GM12878 (cell line): Measurements from ENCODE around the gene FNTB.

Experiments
- EZH2 ChIP-seq: IDR thresholded peaks from 2 replicates; pipeline ENCODE4 v1.6.1; 2012; ENCODE audit warnings: low read depth, mild to moderate bottlenecking, control low read depth, inconsistent platforms, low read length, borderline replicate concordance; ENCODE audit not compliant: control insufficient read depth
- KAT2A ChIP-seq: conservative IDR thresholded peaks from 2 replicates; pipeline ENCODE4 v1.6.1; 2011; ENCODE audit warnings: low read depth, low read length; ENCODE audit not compliant: control insufficient read depth
- NFIC ChIP-seq: IDR thresholded peaks from 2 replicates; pipeline ENCODE4 v1.6.1; 2012; ENCODE audit warnings: low read depth, mild to moderate bottlenecking, inconsistent platforms, low read length, moderate library complexity
- NR2F1 ChIP-seq: fragments of 450-650 bp; conservative IDR thresholded peaks from 2 replicates; pipeline ENCODE4 v1.6.1; 2017; ENCODE audit warnings: mild to moderate bottlenecking
- PML ChIP-seq: IDR thresholded peaks from 2 replicates; pipeline ENCODE4 v1.6.1; 2012; ENCODE audit warnings: low read length, inconsistent platforms
- RAD21 ChIP-seq: IDR thresholded peaks from 2 replicates; pipeline ENCODE4 v1.6.1; 2011; ENCODE audit warnings: mild to moderate bottlenecking, low read depth, low read length, moderate library complexity; ENCODE audit not compliant: insufficient read depth
- RCOR1 ChIP-seq: conservative IDR thresholded peaks from 2 replicates; pipeline ENCODE4 v1.6.1; 2012; ENCODE audit warnings: low read depth, low read length, improper control_type of control experiment
- TF ChIP-seq, protein P1 (sequence below), 3 experiments: IDR thresholded peaks in 2 of 3; conservative IDR thresholded peaks in 1 of 3; 2 replicates each; pipeline ENCODE4 v1.5.1; 2011; ENCODE audit warnings: low read depth in 3 of 3, low read length in 3 of 3, mild to moderate bottlenecking in 3 of 3, control low read depth in 2 of 3, moderate library complexity in 2 of 3, inconsistent platforms in 1 of 3, mixed read lengths in 1 of 3; ENCODE audit not compliant: control insufficient read depth in 2 of 3, insufficient read depth in 1 of 3; ENCODE audit errors: extremely low read depth in 1 of 3
- TF ChIP-seq, protein P2 (sequence below): IDR thresholded peaks from 2 replicates; pipeline ENCODE4 v1.6.1; 2012; ENCODE audit warnings: low read length, inconsistent platforms
- TF ChIP-seq, protein P3 (sequence below): IDR thresholded peaks from 2 replicates; pipeline ENCODE4 v1.6.1; 2012; ENCODE audit warnings: mild to moderate bottlenecking, low read depth, low read length

DNA sequence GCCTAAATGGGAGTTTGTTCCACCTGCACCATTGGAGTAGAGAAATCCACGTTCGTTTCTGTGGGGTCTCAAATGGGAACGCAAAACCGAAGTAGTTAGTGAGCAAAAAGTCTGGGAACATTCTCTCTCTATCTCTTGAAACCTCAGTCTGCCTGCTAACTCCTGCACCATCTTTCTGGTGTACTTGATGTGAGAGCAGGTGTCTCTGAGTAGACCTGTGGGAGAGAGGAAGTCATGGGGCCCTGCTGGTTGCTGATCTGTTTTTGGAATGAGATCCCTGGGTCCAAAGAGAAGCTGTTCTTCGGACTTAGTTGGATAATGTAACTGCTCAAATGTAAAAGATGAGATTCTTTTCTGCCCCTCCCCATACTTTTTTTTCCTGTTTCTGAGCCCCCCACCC is 58.3 kb downstream of the FNTB start:
- TF ChIP-seq, protein P1, sequence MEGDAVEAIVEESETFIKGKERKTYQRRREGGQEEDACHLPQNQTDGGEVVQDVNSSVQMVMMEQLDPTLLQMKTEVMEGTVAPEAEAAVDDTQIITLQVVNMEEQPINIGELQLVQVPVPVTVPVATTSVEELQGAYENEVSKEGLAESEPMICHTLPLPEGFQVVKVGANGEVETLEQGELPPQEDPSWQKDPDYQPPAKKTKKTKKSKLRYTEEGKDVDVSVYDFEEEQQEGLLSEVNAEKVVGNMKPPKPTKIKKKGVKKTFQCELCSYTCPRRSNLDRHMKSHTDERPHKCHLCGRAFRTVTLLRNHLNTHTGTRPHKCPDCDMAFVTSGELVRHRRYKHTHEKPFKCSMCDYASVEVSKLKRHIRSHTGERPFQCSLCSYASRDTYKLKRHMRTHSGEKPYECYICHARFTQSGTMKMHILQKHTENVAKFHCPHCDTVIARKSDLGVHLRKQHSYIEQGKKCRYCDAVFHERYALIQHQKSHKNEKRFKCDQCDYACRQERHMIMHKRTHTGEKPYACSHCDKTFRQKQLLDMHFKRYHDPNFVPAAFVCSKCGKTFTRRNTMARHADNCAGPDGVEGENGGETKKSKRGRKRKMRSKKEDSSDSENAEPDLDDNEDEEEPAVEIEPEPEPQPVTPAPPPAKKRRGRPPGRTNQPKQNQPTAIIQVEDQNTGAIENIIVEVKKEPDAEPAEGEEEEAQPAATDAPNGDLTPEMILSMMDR (IDR thresholded peaks at IDR 0.05 in 2 of 3, conservative IDR thresholded peaks at IDR 0.05 in 1 of 3; ENCODE audit: control insufficient read depth in 2 of 3, extremely low read depth in 1 of 3, insufficient read depth in 1 of 3, low read depth in 3 of 3, low read length in 3 of 3): no peak
- TF ChIP-seq PML (no peak), RCOR1 (no peak), NFIC (no peak), KAT2A (no peak), RAD21 (no peak), EZH2 (no peak), NR2F1 (no peak)
- TF ChIP-seq, protein P2, sequence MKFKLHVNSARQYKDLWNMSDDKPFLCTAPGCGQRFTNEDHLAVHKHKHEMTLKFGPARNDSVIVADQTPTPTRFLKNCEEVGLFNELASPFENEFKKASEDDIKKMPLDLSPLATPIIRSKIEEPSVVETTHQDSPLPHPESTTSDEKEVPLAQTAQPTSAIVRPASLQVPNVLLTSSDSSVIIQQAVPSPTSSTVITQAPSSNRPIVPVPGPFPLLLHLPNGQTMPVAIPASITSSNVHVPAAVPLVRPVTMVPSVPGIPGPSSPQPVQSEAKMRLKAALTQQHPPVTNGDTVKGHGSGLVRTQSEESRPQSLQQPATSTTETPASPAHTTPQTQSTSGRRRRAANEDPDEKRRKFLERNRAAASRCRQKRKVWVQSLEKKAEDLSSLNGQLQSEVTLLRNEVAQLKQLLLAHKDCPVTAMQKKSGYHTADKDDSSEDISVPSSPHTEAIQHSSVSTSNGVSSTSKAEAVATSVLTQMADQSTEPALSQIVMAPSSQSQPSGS: no peak
- TF ChIP-seq, protein P3, sequence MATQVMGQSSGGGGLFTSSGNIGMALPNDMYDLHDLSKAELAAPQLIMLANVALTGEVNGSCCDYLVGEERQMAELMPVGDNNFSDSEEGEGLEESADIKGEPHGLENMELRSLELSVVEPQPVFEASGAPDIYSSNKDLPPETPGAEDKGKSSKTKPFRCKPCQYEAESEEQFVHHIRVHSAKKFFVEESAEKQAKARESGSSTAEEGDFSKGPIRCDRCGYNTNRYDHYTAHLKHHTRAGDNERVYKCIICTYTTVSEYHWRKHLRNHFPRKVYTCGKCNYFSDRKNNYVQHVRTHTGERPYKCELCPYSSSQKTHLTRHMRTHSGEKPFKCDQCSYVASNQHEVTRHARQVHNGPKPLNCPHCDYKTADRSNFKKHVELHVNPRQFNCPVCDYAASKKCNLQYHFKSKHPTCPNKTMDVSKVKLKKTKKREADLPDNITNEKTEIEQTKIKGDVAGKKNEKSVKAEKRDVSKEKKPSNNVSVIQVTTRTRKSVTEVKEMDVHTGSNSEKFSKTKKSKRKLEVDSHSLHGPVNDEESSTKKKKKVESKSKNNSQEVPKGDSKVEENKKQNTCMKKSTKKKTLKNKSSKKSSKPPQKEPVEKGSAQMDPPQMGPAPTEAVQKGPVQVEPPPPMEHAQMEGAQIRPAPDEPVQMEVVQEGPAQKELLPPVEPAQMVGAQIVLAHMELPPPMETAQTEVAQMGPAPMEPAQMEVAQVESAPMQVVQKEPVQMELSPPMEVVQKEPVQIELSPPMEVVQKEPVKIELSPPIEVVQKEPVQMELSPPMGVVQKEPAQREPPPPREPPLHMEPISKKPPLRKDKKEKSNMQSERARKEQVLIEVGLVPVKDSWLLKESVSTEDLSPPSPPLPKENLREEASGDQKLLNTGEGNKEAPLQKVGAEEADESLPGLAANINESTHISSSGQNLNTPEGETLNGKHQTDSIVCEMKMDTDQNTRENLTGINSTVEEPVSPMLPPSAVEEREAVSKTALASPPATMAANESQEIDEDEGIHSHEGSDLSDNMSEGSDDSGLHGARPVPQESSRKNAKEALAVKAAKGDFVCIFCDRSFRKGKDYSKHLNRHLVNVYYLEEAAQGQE: no peak
